ENCODE results near the gene SEPTIN12. TPM values are rescaled to one million over a fixed set of nuclear protein-coding genes. Genes with fewer than 3 reads are reported as not detected.

Gene SEPTIN12
- total and polyA plus RNA-seq, 3 donors from 2014 or later, result 61.0 to 310 (median 68.1) TPM

GRCh38 chr16:4772351-4772750 lies 15.8 kb downstream of the SEPTIN12 start:
- DNase-seq, result no peak
- 79 to 88% methylated on average over 5 of the region's 5 CpGs for WGBS, 2 donors
- no peaks in the 10 kb centered on the region for H3K27me3 ChIP-seq
- intact Hi-C loops (cut with DNase I; ENCODE audit: low total_unique reads), result no loop called here
- H3K36me3 ChIP-seq (ENCODE audit: low read depth, missing control alignments), result no peaks in the 10 kb centered on the region
- H3K4me3 ChIP-seq, result no peak overlapping the region
- H3K27ac ChIP-seq, result no peak overlapping the region
- H3K9me3 ChIP-seq, result no peaks in the 10 kb centered on the region
- H3K4me1 ChIP-seq, result peaks cover 7% of the 10 kb centered on the region
- TF ChIP-seq, protein P1, sequence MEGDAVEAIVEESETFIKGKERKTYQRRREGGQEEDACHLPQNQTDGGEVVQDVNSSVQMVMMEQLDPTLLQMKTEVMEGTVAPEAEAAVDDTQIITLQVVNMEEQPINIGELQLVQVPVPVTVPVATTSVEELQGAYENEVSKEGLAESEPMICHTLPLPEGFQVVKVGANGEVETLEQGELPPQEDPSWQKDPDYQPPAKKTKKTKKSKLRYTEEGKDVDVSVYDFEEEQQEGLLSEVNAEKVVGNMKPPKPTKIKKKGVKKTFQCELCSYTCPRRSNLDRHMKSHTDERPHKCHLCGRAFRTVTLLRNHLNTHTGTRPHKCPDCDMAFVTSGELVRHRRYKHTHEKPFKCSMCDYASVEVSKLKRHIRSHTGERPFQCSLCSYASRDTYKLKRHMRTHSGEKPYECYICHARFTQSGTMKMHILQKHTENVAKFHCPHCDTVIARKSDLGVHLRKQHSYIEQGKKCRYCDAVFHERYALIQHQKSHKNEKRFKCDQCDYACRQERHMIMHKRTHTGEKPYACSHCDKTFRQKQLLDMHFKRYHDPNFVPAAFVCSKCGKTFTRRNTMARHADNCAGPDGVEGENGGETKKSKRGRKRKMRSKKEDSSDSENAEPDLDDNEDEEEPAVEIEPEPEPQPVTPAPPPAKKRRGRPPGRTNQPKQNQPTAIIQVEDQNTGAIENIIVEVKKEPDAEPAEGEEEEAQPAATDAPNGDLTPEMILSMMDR (IDR thresholded peaks at IDR 0.05), result no peak
- TF ChIP-seq POLR2A (IDR thresholded peaks at IDR 0.05), result no peak

GRCh38 chr16:4771646-4772045 lies 16.5 kb downstream of the SEPTIN12 start:
- DNase-seq, result no peak
- H3K27me3 ChIP-seq, result no peaks in the 10 kb centered on the region
- H3K27ac ChIP-seq, result no peak overlapping the region
- H3K4me1 ChIP-seq, result peaks cover 8% of the 10 kb centered on the region
- no peak for TF ChIP-seq POLR2A (IDR thresholded peaks at IDR 0.05)
- TF ChIP-seq, protein P1 (IDR thresholded peaks at IDR 0.05), result no peak
- intact Hi-C loops (cut with DNase I; ENCODE audit: low total_unique reads), result no loop called here
- no peak overlapping the region for H3K4me3 ChIP-seq
- no peaks in the 10 kb centered on the region for H3K36me3 ChIP-seq (ENCODE audit: low read depth, missing control alignments)
- 63 to 65% methylated on average over 3 of the region's 3 CpGs for WGBS, 2 donors
- no peaks in the 10 kb centered on the region for H3K9me3 ChIP-seq

GRCh38 chr16:4769306-4769638 lies 18.9 kb downstream of the SEPTIN12 start:
- no peak for TF ChIP-seq POLR2A (IDR thresholded peaks at IDR 0.05)
- TF ChIP-seq, protein P1 (IDR thresholded peaks at IDR 0.05), result no peak
- intact Hi-C loops (cut with DNase I; ENCODE audit: low total_unique reads), result loop anchor here (10.0 kb wide), 1 partner anchor 164 kb away; no protein-coding TSS in a partner anchor
- Histone ChIP-seq H3K9me3 (no peaks in the 10 kb centered on the region), H3K4me3 (peak overlapping the region in 1 of 2 donors; percentile 99), H3K27ac (peak overlapping the region; percentile 71 to 96), H3K4me1 (peaks cover 19% of the 10 kb centered on the region), H3K27me3 (no peaks in the 10 kb centered on the region), H3K36me3 (ENCODE audit: low read depth, missing control alignments) (no peaks in the 10 kb centered on the region)
- DNase-seq, result no peak
- WGBS, 2 donors, result 30 to 44% methylated on average over 7 of the region's 7 CpGs

DNA sequence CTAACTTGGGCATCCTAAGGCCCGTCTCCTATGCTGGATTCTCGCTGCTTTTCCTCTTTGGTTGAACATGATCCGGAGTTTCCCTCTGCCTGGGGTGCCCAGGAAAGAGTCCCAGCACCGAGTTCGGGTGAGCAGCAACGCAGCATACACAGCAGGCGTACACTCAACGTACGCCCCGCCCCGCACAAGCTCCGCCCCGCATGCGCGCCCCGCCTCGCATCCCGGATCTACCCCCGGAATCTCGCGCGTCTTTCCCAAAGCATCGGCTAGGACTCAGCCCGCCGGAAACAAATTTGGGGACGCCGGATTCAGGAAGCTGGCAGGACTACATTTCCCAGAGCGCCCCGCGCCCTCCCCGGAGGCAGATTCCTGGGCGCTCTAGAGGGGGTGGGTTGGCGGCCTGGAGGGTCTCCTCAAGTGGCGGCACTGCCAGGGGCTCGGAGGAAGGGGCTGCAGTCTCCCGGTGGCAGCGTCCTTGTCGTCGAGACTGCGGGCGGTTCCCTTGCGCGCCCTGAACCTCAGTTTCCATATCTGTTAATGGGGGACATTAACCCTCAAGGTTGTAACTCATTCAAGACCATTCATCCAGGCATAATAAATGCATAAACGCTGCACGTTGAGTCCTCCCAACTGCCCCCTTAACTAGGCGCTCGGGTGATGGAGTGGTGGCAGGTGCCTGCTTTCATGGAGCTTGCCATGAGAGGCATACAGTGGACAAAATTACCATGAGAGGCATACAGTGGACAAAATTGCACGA lies 19.4 kb downstream of the SEPTIN12 start:
- Histone ChIP-seq H3K4me1 (peaks cover 19% of the 10 kb centered on the region), H3K27ac (peak overlapping the region; percentile 71 to 96), H3K27me3 (no peaks in the 10 kb centered on the region), H3K9me3 (no peaks in the 10 kb centered on the region), H3K4me3 (peak overlapping the region; percentile 55 to 99), H3K36me3 (ENCODE audit: low read depth, missing control alignments) (no peaks in the 10 kb centered on the region)
- intact Hi-C loops (cut with DNase I; ENCODE audit: low total_unique reads), result loop anchor here (10.0 kb wide), 1 partner anchor 164 kb away; no protein-coding TSS in a partner anchor
- peak; percentile 98 for DNase-seq
- WGBS, 2 donors, result 3 to 5% methylated on average over 16 to 48 of the region's 48 CpGs
- TF ChIP-seq, protein P1 (IDR thresholded peaks at IDR 0.05), result no peak
- TF ChIP-seq POLR2A (IDR thresholded peaks at IDR 0.05), result peak; percentile 25

Data from testis (tissue), 3 donors.